ENCODE data around the gene ZYG11B.

DNA sequence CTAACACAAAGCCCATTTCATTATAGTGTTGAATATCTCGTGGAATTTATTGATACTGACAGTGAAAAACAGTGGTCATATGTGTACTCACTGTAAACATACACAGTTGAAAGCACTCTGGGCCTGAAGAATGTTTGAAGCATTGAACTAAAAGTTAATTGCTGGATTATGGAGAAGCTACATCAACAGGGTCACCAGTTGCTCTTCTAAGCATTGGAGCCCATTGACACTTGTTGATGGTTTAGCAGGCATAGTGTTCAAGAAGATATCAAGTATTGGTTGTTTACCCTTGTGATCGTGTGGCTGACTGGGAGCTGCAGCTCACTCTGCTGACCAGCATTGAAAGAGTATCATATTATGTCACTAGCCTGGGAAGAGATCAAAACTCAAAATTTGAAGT, 126.6 kb downstream of the ZYG11B start:
- TF ChIP-seq, protein P1, sequence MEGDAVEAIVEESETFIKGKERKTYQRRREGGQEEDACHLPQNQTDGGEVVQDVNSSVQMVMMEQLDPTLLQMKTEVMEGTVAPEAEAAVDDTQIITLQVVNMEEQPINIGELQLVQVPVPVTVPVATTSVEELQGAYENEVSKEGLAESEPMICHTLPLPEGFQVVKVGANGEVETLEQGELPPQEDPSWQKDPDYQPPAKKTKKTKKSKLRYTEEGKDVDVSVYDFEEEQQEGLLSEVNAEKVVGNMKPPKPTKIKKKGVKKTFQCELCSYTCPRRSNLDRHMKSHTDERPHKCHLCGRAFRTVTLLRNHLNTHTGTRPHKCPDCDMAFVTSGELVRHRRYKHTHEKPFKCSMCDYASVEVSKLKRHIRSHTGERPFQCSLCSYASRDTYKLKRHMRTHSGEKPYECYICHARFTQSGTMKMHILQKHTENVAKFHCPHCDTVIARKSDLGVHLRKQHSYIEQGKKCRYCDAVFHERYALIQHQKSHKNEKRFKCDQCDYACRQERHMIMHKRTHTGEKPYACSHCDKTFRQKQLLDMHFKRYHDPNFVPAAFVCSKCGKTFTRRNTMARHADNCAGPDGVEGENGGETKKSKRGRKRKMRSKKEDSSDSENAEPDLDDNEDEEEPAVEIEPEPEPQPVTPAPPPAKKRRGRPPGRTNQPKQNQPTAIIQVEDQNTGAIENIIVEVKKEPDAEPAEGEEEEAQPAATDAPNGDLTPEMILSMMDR (IDR thresholded peaks at IDR 0.05) = no peak
- TF ChIP-seq POLR2A (IDR thresholded peaks at IDR 0.05) = no peak
